Left lung (tissue), 10 donors: ENCODE data around the gene ZRANB2. TPM values are rescaled to one million over a fixed set of nuclear protein-coding genes. Genes with fewer than 3 reads are reported as not detected.

Experiments used
- ATAC-seq: fragments of 200-7000 bp; cut with Tn5 transposase; one replicate; pipeline ENCODE4 v1.9.1; 2020; ENCODE audit warnings: moderate library complexity
- DNase-seq, 4 donors: peaks; one replicate each; pipeline ENCODE4 v3.0.0-alpha.2; 2013 to 2020
- H3K27ac ChIP-seq, 2 donors: fragments of 200-600 bp; sonication (generic) in 1 of 2; one replicate each; pipeline versions ENCODE4 v1.5.0 to v1.8.0; 2020 to 2021
- H3K27me3 ChIP-seq, 2 donors: fragments of 200-600 bp; sonication (generic) in 1 of 2; one replicate each; pipeline versions ENCODE4 v1.5.0 to v1.8.0; 2020 to 2021
- H3K36me3 ChIP-seq, 2 donors: fragments of 200-600 bp; sonication (generic) in 1 of 2; one replicate each; pipeline versions ENCODE4 v1.5.0 to v1.8.0; 2020 to 2021
- H3K4me1 ChIP-seq, 2 donors: fragments of 200-600 bp; one replicate each; pipeline ENCODE4 v1.8.0; 2021
- H3K4me3 ChIP-seq, 2 donors: fragments of 200-600 bp; sonication (generic) in 1 of 2; one replicate each; pipeline versions ENCODE4 v1.5.0 to v1.8.0; 2020 to 2021; ENCODE audit warnings: mild to moderate bottlenecking in 1 of 2
- H3K9me3 ChIP-seq, 2 donors: fragments of 200-600 bp; sonication (generic) in 1 of 2; one replicate each; pipeline versions ENCODE4 v1.5.0 to v1.8.0; 2020 to 2021
- intact Hi-C, 2 donors: fragments of 100-400 bp; cut with DNase I; formaldehyde crosslinking; loops; one replicate each; pipeline versions ENCODE4 v1.11.2 to v1.14.2; 2022
- polyA plus RNA-seq, 6 donors: library from polyadenylated mRNA; unstranded; fragments of 120-200 nt; gene quantifications; one replicate each; pipeline ENCODE4 v1.2.1, GENCODE V29; 2013; ENCODE audit not compliant: insufficient read length in 6 of 6
- total RNA-seq, 2 donors: library from RNA; stranded (reverse); fragmentation: NEBNext Ultra II Directional; extraction: Animal tissue kit (Norgen Biotek cat#: 25700); gene quantifications; one replicate each; pipeline ENCODE4 v1.2.1, GENCODE V29; 2021
- TF ChIP-seq, protein P1 (sequence below), 2 donors: fragments of 200-600 bp; sonication (generic) in 1 of 2; IDR thresholded peaks; one replicate each; pipeline versions ENCODE4 v1.5.0 to v1.8.0; 2021; ENCODE audit warnings: antibody characterized with exemption in 2 of 2
- donor health status: DM: no; HTN: yes; CAD: no.
- donor health status: DM: no; HTN: no; CAD: no.

Gene ZRANB2
- total and polyA plus RNA-seq, 8 donors, result 69.8 to 244 (median 229) TPM

DNA sequence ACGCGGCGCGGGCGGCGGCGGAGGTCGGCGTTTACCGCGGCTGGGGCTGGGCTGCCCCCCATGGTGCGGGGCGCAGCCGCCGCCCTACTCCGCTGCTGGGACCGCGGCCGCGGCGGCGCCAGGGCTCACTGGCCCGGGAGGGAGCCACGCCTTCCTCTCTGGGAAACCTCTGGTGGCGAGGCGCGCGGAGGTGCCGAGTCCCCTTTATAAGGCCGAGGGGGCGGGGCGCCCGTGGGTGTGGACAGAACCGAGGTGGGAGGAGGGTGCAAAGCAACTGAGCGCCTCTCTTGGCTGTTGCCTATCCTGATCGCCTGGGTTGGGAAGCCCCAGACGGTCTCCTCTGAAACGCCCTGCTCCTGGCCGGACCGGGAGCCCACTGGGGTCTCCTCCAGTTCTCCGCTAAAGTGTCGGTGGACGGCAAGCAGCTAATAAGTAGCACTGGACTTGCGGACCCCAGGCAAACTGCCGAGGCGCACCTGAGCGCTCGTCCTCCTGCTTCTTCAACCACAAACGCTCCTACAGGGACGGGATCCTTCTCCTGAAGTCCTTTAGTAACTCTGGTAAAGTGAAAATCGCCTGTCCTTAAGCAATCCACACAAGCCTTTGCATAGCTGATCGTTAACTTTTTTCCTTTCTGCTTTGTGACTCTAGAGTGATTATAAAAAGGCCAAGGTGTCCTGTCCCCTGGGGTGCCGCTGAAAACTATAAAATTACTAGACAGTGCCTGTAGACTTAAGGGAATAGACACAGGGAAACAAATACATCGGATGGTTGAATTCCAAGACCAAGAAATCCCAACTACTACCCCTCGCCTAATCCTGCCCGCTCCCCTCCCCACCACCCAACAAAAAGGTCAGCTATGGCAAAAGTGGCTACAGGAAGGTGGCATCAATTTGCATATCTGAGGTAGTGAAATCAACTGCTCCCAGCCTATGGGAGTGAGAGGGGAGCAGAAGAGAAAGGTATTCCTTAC is 32.9 kb downstream of the ZRANB2 start, which contains the start of gene PTGER3:
Gene PTGER3 (minus strand): TSS at position 182 of the 973 bp plus-strand sequence. CDS start 239 bp downstream, outside the sequence.
- Histone ChIP-seq H3K4me3 (peak within 1 kb of the TSS; percentile 23 to 41), H3K27me3 (peaks cover 25 to 62% of the 10 kb centered on the region in 2 donors), H3K27ac (no peak within 1 kb of the TSS), H3K4me1 (peaks cover 10 to 19% of the 10 kb centered on the region in 2 donors), H3K36me3 (no peaks in the 10 kb centered on the region), H3K9me3 (no peaks in the 10 kb centered on the region)
- peak in 3 of 4 donors; percentile 29 to 90 (median 62) for DNase-seq
- intact Hi-C loops, result loop anchor here in 1 of 2 donors (5.0 kb wide), 2 partner anchors 366 to 516 kb away; no protein-coding TSS in a partner anchor
- TF ChIP-seq, protein P1, sequence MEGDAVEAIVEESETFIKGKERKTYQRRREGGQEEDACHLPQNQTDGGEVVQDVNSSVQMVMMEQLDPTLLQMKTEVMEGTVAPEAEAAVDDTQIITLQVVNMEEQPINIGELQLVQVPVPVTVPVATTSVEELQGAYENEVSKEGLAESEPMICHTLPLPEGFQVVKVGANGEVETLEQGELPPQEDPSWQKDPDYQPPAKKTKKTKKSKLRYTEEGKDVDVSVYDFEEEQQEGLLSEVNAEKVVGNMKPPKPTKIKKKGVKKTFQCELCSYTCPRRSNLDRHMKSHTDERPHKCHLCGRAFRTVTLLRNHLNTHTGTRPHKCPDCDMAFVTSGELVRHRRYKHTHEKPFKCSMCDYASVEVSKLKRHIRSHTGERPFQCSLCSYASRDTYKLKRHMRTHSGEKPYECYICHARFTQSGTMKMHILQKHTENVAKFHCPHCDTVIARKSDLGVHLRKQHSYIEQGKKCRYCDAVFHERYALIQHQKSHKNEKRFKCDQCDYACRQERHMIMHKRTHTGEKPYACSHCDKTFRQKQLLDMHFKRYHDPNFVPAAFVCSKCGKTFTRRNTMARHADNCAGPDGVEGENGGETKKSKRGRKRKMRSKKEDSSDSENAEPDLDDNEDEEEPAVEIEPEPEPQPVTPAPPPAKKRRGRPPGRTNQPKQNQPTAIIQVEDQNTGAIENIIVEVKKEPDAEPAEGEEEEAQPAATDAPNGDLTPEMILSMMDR (IDR thresholded peaks at IDR 0.05), result no peak
- peak; percentile 81 for ATAC-seq

DNA sequence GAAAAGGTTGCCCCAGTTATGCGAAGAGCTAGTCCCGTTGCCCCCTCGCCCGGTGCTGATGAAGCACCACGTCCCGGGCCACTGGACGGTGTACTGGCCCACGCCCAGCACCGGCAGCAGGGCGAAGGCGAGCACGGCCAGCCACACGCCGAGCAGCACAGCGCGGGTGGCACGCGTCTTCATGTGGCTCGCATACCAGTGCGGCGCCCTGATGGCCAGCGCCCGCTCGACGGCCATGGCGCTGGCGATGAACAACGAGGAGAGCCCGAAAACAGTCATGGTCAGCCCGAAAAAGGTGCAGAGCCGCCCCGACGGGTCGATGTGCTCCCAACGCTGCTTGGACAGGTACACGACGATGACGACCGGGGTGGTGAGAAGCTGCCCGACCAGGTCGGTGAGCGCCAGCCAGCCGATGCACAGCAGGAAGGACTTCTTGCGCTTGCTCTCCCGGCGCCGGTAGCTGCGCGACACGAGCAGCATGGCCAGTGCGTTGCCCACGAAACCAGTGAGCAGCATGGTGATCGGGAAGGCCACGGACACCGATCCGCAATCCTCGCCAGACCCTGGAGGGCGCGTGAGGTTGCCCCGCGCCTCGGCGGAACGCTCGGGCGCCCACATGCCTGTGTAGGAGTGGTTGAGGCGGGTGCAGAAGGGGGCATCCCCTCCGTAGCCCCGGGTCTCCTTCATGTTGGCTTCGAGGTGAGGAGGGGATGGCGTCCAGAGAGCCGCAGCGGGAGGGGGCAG is 33.8 kb downstream of the ZRANB2 start:
- DNase-seq (peak in 2 of 4 donors; percentile 12 to 76), ATAC-seq (peak; percentile 43)
- TF ChIP-seq, protein P1 (IDR thresholded peaks at IDR 0.05), result no peak
- Histone ChIP-seq H3K9me3 (no peaks in the 10 kb centered on the region), H3K36me3 (no peaks in the 10 kb centered on the region), H3K4me1 (peaks cover 10 to 19% of the 10 kb centered on the region in 2 donors), H3K4me3 (peak overlapping the region; percentile 23 to 41), H3K27me3 (peaks cover 25 to 62% of the 10 kb centered on the region in 2 donors), H3K27ac (no peak overlapping the region)
- intact Hi-C loops, result loop anchor here in 1 of 2 donors (5.0 kb wide), 2 partner anchors 365 to 515 kb away; no protein-coding TSS in a partner anchor

DNA sequence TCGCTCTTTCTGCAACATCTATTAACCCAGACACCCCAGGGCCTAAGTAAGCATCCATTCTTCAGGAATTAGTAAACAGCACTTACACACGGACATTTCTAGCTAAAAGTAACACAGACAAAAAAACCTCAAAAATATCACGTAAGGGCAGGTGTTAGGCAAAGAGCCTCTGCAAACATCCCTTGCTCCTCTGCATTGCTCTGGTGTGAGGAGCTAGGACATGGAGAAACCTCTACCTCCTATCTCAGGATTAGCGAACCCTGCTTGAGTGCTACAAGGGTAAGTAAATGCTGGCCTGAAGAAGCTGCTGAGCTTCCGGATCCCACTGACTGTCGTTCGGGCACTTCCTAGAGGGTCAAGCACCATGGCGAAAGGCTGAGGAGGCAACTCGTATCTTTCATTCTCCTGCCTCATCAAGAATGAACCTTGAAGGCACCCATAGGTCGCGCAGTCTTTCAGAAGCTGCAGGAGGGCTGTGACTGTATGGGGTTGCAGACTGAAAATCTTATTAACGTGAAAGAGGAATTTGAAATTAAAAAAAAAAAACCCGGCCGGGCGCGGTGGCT is 35.3 kb downstream of the ZRANB2 start:
- no peak overlapping the region for H3K27ac ChIP-seq
- peaks cover 10 to 19% of the 10 kb centered on the region in 2 donors for H3K4me1 ChIP-seq
- DNase-seq, result no peak
- H3K9me3 ChIP-seq, result no peaks in the 10 kb centered on the region
- no peaks in the 10 kb centered on the region for H3K36me3 ChIP-seq
- intact Hi-C loops, result loop anchor here in 1 of 2 donors (5.0 kb wide), 2 partner anchors 363 to 513 kb away; no protein-coding TSS in a partner anchor
- H3K4me3 ChIP-seq, result no peak overlapping the region
- peaks cover 25 to 58% of the 10 kb centered on the region in 2 donors for H3K27me3 ChIP-seq
- no peak for ATAC-seq
- TF ChIP-seq, protein P1 (IDR thresholded peaks at IDR 0.05), result no peak

DNA sequence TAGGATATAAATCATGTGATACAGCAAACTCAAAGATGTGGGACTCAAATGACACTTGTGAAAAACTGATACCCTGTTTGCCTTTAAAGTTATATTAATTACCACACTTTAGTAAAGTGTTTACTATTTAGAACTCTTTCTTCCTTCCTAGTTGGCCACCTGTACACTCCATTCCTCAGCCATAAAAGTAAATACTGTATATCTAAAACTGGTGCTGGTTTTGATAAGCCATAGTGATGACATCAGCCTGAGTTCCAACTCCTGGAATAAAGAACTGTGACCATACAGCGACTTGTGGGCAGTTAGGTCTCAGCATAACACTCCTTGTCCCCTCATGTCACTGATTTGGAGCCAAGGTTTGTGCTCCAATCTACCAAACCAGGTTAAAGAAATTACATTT is 36.0 kb downstream of the ZRANB2 start:
- H3K4me3 ChIP-seq, result no peak overlapping the region
- DNase-seq (no peak), ATAC-seq (no peak)
- H3K27ac ChIP-seq, result no peak overlapping the region
- H3K9me3 ChIP-seq, result no peaks in the 10 kb centered on the region
- H3K36me3 ChIP-seq, result no peaks in the 10 kb centered on the region
- TF ChIP-seq, protein P1 (IDR thresholded peaks at IDR 0.05), result no peak
- H3K27me3 ChIP-seq, result peaks cover 25 to 57% of the 10 kb centered on the region in 2 donors
- H3K4me1 ChIP-seq, result peaks cover 10 to 19% of the 10 kb centered on the region in 2 donors
- intact Hi-C loops, result loop anchor here in 1 of 2 donors (5.0 kb wide), 2 partner anchors 363 to 513 kb away; no protein-coding TSS in a partner anchor
